NAMALWA (cell line): ENCODE data around the gene DTNBP1.
A peak's percentile ranks its signal among the peaks of the same experiment; 100 is the strongest.
"Not testable (repeated sequence)": the region's sequence is repeated elsewhere in the genome, so short reads cannot be mapped to it uniquely, and the experiment has no call there.

ENCODE experiments used
- DNase-seq: peaks from one replicate; pipeline ENCODE4 v3.0.0-alpha.2; 2015; ENCODE audit warnings: low spot score

DTNBP1 gene

DNA sequence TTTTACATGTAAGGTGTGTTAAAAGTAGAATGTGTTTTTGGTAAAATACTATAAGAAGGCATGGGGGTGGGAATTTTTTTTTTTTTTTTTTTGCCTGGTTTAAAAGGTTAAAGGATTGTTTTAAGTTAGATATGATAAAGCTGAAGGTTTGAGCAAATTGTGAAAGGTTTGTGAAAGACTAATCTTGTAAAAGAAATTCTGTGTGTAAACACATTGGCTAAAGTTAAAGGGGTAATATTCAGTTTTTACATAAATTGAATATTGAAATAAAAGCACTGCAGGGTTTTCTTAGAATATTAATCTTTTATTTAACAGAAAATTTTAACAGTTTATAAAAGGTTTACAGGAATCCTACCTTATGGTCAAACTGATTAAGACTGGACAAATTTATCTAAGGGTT is 105.7 kb downstream of the DTNBP1 start:
- DNase-seq, result no peak

DNA sequence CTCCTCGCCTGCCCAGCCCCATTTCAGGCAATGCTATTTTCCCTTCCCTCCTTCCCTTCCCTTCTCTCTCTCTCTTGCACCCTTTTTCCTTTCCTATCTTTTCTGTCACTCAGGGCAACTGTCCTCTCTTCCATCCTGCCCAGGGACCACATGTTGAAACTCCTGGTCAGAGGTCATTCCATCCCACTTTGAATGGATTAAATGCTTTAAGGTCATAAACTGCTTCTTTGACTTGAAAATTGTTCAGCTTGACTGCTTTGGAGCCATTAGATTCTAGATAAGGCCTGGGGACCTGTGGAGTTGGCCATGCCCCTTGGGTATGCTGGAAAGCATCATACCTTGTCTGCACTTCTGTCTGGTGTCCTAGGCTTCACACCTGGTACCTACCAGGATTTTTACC is 106.1 kb downstream of the DTNBP1 start:
- DNase-seq, result no peak

DNA sequence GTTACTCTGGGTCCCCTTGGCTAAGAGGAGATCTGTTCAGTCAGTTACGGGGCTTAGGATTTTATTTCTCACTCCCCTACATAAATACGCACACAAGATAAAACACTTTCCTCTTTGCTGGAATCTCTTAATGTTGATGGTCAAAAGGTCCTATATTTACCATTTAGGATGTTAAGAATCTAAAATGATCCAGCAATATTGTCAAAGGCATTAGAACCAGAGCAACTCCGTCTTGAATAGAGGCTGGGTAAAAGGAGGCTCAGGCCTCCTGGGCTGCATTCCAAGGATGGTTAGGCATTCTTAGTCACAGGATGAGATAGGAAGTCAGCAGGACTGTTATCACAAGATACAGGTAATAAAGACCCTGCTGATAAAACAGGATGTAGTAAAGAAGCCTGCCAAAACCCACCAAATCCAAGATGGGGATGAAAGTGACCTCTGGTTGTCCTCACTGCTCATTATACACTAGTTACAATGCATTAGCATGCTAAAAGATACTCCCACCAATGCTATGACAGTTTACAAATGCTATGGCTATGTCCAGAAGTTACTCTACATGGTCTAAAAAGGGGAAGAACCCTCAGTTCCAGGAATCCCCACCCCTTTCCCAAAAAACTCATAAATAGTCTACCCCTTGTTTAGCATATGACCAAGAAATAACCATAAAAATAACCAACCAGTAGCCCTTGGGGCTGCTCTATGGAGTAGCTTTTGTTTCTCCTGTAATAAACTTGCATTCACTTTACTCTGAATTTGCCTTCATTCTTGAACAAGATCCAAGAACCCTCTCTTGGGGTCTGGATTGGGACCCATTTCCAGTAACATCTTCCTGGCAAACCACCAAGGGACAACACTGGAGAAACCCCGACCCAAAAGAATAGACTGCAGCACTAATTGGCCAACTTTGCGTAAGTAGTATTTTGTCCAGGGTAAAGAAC is 107.5 kb downstream of the DTNBP1 start:
- DNase-seq, result no peak

DNA sequence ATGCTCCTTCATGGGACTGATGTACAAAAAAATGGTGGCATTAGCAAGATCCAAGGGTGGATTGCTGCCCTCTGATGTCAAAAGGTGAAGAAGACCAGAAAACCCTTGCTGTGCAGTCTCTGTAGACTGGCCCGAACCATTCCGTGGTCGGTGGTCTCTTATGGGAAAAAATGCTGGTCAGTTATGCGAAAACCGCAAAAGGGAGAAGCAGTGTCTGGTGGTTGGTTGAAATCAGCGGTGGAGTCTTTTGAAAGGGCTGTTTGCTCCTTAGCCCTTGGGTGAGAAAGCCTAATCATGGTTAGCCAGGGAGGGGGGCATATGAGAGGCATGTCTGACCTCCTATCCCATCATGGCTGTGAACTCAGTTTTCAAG is 108.1 kb downstream of the DTNBP1 start:
- no peak for DNase-seq

DNA sequence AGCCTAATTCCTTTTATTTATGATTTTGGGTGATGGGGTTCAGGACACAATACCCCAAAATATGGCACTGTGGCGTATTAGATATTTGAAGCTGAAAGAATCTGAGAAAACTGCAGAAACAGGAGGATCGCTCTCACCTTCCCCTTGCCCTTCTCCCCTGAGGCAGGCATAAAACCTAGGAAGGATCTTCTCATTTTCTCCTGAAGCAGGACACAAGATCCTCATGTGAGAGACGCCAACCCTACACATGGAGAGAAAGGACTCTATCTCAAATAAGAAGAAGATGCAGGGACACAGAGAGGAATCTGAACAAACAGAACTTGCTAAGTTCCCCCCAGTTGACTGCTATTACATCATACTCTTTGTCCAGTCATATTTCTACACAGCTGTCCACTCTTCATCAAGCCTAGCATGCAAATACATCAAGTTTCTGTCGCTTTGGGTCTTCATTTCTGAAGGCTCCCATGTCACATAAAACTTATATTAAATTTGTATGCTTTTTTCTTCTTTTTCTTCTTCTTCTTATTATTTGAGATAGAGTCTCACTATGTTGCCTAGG is 109.0 kb downstream of the DTNBP1 start:
- DNase-seq, result no peak

DNA sequence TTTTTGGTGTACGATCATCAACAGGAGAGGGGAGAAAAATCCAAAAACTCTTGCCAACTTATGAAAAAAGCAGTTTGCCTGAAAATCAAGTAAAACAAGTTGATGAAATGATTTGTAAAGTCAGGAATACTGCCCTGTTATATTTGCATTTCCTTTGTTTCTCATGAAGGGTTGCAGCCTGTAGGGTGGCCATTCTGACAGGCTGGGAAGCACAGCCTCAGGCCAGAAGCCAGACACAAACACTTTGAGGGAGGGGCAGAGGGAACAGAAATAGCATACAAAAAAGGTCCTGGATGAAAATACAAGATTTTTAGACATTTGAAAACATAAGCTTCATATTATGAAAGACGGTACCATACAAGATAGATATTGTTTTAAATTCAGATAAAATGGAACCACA is 109.8 kb downstream of the DTNBP1 start:
- DNase-seq, result no peak

DNA sequence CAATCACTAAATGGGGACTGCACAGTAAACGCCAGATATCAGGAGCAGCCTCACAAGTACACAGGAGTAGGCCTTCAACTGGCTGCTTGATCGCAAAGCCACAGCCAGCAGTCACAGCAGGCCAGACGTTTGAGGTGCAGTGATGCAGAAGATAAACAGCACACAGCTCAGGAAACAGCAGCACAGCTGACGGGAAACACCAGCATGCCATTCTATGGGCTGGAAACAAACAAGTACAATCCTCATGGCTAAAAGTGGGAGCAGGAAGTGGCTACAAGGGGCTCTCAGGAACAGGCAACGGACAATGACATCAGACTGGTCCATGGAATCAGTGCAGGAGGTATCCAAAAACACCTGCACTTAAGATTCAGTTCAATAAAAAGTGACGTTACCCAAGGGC is 111.0 kb downstream of the DTNBP1 start:
- peak; percentile 64 for DNase-seq

DNA sequence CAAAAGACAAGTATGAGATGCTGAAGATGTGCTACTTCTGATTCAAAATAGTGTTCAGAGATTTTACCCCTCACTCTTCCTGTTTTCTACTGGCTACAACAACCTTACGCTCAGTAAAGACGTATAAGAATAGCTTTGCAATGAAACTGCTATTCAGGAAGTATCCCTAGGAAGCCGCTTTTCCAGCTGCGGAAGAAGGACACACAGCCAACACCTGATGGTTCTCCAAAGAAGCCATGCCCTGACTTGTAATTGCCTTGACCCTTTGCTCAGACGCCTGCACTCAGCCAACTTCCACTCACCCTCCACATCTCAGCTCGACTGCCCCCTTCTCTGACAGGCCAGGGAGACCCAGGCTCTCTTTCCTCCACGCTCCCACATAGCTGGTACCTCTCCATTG is 111.6 kb downstream of the DTNBP1 start:
- no peak for DNase-seq

DNA sequence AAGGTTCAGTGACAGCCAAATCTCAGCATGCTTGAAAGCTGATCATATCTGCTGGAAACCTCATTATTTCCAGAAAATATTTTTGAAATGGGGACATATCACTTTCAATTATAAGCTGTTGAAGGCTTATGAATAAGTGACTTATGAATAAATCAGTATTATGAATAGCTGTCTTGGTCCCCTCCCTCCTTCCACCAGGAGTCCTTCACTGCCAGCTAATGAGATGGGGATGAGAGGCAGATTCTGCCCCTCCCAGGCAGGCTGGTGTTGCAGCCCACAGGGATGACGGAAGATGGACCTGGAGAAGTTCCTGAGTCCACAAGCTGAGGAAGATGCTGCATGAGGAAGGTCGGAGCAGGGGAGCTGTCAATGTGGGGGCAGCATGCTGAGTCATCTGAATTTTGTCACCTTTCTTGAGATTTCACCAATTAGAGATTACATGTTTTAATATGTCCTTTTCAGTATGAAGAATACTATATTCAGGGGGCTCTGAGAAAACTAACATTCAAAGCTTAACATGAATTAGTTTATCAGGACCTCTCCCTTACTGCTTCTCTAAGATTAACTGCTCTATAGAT is 112.2 kb downstream of the DTNBP1 start:
- DNase-seq, result no peak

DNA sequence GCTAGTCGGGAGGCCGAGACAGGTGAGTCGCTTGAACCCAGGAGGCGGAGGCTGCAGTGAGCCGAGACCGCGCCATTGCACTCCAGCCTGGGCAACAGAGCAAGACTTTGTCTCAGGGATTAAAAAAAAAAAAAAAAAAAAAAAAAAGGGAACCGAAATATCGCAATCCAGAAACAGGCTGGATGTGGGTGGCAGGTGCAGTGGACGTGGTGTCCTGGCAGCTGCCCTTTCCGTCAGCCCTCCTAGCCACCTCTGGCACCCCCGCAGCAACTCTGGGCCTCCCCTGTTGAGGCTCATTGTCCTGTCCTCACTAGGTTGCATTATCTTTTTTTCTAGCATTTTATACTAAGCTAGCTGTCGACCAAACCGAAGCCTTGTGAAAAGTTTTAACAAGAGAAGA is 113.5 kb downstream of the DTNBP1 start:
- DNase-seq, result no peak

DNA sequence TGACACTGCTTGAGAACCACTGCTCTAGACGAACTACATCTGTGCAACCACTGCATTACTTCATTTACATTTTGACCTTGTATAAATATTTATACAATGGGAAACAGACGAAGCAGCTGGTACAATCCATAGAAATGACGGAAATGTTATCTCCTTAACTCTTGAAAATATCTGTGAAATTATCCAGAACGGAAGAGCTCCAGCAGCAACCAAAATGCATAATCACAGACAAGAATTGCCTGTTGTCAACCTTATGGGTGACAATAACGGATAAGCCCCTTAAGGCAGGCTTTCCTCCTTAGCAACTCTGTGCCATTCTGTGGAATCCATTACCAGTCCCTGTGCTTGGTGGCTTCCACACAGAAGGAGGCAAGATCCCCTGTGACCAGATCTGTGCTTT is 115.4 kb downstream of the DTNBP1 start:
- no peak for DNase-seq

DNA sequence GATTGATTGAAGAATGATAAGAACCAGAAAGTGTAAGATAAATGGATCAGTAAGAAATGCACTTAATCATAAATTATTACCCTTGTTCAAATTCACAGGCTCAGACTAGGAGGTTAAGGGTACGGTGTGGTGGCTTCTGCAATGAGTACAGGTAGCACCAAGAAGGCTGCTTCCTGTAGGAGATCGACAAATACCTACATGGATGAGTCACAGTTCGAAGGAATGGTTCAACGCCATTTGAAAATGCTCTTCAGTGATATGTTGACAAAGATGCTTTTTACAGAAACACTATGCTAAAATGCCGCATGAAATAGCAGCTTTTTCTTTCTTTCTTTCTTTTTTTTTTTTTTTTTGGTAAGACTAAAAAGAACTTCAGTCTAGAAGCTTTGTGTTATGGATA is 116.2 kb downstream of the DTNBP1 start:
- no peak for DNase-seq

DNA sequence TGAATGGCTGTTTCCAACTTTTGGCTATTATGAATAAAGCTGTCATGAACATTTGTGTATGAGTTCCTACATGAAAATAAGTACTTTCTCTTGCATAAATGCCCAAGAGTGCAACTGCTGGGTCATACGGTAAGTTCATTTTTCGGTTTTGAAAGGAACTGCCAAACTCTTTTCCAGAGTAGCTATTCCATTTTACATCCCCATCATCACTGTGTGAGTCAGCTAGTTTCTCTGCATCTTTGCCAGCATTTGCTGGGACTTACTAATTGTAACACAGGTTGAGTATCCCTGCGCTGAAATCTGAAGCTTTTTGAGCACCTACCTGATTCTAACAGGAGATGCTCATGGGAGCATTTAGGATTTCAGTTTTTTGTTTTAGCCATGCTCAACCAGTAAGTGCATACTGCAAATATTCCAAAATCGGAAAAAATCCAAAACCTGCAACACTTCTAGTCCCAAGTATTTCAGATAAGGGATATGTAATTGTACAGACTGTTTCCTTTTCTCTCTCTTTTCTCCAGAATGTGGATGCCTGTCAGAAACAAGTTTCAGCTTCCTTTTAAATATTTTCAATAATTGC is 118.4 kb downstream of the DTNBP1 start:
- no peak for DNase-seq

DNA sequence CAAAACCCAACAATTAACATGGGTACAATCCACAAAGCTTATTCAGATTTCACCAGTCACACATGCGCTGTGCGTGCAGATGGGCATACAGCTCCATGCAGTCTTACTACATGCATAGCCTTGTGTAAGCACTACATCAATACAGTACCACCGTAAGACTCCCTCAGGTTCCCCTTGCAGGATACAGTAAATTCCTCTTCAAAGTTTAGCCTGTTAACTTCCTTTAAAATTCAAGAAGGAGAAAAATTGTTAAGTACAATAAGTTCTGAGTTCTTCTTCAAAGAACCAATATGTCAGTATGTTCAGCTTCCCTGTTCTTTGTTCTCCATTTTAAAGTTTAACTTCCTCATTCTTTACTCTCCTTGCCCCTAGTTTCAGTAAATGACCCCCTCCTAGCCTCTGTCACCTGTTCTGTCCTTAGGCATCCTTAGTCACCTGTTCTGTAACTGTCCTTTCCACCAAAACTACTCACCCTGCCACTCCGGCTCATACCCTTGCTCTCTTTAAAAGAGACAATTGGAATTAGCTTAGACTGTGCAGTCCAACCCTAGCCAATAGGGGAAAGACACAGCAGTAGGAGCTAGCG is 119.4 kb downstream of the DTNBP1 start:
- DNase-seq, result not testable (repeated sequence)

DNA sequence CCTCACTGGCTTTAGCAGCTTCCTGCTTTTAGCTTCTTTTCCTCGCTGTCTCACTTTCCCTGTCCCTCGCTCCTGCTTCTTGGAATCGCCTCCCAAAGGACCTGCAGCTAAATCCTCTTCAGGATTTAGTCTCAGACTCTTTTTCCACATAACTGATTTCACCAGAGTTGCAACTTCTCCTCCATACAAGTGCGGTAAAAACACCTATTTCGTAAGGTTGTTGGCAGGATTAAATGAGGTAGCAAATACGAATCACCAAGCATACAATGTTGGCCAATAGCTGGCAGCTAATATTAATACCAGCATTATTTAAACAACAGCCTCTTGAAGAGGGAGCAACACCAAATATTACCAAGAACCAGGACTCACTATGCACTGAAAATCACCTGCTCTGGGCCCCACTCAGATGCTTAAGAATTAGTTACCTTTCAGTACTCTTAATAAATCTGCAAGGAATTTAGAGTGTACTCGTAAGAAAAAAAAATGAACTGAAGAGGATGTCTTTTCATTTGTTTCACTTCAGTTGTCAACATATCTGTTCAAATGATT is 123.0 kb downstream of the DTNBP1 start:
- no peak for DNase-seq

DNA sequence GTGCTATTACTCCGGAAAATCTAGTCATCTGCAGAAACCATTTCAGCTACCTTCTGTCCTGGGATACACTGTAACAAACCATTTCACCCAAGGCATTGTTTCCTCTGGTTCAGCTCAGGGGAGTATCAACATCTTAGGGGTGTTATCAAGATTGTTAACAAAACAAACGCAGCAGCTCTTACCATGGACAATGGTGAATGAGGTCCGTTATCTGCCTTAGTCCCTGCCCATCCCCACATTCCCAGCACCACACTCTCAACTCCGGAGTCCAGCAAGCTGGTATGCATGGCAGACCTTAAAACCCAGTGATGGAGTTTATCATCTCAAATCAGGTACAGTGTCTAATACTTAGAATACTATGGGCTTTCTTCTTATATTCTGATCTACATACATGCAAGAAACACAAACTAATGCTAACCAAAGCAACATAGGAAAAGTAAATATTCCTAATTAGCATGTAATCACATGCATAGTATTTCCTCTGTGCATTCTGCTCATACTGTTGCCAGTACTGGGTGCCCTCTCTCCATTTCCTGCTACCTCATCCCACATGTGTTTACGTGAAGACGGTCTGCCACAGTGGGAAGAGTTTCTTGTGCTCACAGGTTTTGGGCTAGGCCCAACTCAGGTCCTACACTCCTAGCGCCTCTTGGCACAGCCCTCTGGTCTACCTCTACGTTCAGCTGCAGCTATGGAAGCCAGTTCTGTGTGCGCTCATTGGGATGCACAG is 123.9 kb downstream of the DTNBP1 start:
- DNase-seq, result no peak

DNA sequence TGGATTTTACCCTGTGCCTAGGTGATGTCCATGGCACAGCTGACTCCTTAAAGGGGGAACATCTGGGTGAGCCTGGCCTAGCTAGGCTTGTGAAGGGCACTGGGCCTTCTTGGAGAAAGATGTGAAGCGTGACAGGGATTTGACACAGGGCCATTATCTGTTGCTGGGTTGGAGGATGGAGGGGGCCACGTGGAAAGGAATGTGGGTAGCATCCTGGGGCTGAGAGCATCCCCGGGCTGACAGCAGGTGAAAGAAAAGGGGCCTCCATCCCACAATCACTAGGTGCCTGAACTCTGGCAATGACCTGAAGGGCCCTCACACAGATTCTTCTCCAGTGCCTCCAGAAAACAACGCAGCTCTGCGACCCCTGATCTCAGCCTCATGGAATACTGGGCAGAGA is 124.7 kb downstream of the DTNBP1 start:
- no peak for DNase-seq

DNA sequence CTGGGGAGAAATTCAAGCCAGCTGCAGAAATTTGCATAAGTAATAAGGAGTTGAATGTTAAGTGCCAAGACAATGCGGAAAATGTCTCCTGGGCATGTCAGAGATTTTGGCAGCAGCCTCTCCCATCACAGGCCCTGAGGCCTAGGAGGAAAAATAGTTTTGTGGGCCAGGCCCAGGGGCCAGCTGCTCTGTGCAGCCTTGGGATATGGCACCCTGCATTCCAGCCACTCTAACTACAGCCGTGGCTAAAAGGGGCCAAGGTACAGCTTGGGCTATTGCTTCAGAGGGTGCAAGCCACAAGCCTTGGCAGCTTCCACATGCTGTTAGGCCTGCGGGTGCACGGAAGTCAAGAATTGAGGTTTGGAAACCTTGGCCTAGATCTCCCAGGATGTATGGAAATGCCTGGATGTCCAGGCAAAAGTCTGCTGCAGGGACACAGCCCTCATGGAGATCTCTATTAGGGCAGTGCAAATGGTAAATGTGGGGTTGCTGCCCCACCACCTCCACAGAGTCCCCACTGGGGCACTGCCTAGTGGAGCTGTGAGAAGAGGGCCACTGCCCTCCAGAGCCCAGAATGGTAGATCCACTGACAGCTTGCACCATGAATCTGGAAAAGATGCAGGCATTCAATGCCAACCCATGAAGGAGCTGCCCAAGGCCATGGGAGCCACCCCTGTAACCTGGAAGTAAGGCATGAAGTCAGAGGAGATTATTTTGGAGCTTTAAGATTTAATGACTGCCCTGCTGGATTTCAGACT is 126.5 kb downstream of the DTNBP1 start:
- DNase-seq, result no peak

DNA sequence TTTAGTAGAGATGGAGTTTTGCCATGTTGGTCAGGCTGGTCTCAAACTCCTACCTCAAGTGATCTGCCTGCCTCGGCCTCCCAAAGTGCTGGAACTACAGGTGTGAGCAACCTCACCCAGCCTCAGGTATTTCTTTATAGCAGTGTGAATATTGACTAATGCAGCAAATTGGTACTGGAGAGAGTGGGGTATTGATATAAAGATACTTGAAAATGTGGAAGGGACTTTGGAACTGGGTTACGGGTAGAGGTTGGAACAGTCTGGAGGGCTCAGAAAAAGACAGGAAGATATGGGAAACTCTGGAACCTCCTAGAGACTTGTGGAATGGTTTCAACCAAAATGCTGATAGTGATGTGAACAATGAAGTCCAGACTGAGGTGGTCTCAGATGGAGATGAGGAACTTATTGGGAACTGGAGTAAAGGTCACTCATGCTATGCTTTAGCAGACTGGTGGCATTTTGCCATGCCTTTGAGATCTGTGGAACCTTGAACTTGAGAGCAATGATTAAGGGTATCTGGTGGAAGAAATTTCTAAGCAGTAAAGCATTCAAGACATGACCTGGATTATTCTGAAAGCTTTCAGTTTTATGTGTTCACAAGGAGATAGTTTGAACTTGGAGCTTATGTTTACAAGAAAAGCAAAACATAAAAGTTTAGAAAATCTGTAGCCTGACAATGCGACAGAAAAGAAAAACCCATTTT is 127.2 kb downstream of the DTNBP1 start:
- no peak for DNase-seq

DNA sequence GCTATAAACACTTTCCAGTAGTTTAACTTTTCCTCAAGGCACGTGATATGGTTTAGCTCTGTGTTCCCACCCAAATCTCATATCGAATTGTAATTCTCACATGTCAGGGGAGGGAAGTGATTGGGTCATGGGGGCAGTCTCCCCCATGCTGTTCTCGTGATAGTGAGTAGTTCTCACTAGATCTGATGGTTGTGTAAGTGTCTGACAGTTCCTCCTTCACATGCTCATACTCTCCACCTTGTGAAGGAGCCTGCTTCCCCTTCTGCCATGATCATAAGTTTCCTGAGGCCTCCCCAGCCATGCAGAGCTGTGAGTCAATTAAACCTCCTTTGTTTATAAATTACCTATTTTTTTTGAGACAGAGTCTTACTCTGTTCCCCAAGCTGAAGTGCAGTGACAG is 127.9 kb downstream of the DTNBP1 start:
- no peak for DNase-seq
